ENCODE measurements around the gene SPRED2.
A peak's percentile ranks its signal among the peaks of the same experiment; 100 is the strongest.
"Not testable (repeated sequence)": the region's sequence is repeated elsewhere in the genome, so short reads cannot be mapped to it uniquely, and the experiment has no call there.

Gene SPRED2

GRCh38 chr2:65355186-65355831 lies 77.1 kb downstream of the SPRED2 start:
- no peak for DNase-seq
- in situ Hi-C loops (cut with MboI; ENCODE audit: low pct_unique_long_range_greater_than_20kb, low sequenced_read_pairs) = no loop called here

GRCh38 chr2:65354773-65355172 lies 77.6 kb downstream of the SPRED2 start:
- no peak for DNase-seq
- in situ Hi-C loops (cut with MboI; ENCODE audit: low pct_unique_long_range_greater_than_20kb, low sequenced_read_pairs) = no loop called here

- in situ Hi-C loops (cut with MboI; ENCODE audit: low pct_unique_long_range_greater_than_20kb, low sequenced_read_pairs) = no loop called here
- peak; percentile 45 for DNase-seq
These were observed 78.5 kb downstream of the SPRED2 start for GRCh38 chr2:65353927-65354326.

DNA sequence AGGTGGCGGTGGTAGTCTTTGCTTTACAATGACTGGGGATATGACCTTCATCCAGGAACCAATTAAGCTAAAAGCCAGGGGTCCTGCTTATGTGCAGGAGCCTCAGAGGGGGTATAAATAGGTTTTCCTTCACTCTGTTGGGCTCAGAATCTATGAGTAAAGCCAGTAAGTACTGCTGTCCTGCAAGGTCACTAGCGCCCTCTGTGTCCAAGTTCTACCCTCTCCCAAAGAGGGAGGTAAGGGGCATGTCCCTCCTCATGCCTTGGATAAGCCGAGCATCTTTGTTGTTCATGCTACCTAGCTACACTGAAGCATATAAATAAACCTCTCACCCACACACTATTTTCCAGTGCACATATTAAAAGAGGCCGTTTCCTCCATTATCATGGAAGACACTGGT lies 79.4 kb downstream of the SPRED2 start:
- DNase-seq = no peak
- in situ Hi-C loops (cut with MboI; ENCODE audit: low pct_unique_long_range_greater_than_20kb, low sequenced_read_pairs) = no loop called here

GRCh38 chr2:65351948-65352595 lies 80.3 kb downstream of the SPRED2 start:
- in situ Hi-C loops (cut with MboI; ENCODE audit: low pct_unique_long_range_greater_than_20kb, low sequenced_read_pairs) = no loop called here
- DNase-seq = no peak

GRCh38 chr2:65351234-65351947 lies 81.0 kb downstream of the SPRED2 start:
- in situ Hi-C loops (cut with MboI; ENCODE audit: low pct_unique_long_range_greater_than_20kb, low sequenced_read_pairs) = no loop called here
- DNase-seq = peak; percentile 46

DNA sequence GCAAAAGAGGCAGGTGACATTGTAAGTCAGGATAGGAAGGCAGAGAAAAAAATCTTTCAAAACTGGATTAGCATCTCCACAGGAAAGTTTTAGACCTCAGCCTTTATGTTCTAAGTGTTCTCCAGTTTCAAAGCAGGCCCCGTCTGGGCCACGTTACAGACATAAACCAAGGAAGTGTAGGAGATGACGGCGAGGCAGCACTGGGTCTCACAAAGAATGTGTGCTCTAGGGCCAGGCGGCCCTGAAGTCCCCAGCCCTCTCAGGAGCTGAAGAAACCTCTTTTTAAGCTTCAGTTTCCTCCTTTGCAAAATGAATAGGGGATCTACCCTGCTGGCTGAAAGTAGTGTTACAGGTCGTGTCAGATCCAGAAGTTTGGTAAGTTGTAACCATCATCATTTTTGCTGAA lies 81.7 kb downstream of the SPRED2 start:
- in situ Hi-C loops (cut with MboI; ENCODE audit: low pct_unique_long_range_greater_than_20kb, low sequenced_read_pairs) = no loop called here
- DNase-seq = peak; percentile 44

GRCh38 chr2:65349863-65350262 lies 82.5 kb downstream of the SPRED2 start:
- in situ Hi-C loops (cut with MboI; ENCODE audit: low pct_unique_long_range_greater_than_20kb, low sequenced_read_pairs) = no loop called here
- peak; percentile 37 for DNase-seq

- in situ Hi-C loops (cut with MboI; ENCODE audit: low pct_unique_long_range_greater_than_20kb, low sequenced_read_pairs) = no loop called here
These were observed 84.5 kb downstream of the SPRED2 start for GRCh38 chr2:65347913-65348312.

GRCh38 chr2:65345631-65346030 lies 86.8 kb downstream of the SPRED2 start:
- DNase-seq = no peak
- in situ Hi-C loops (cut with MboI; ENCODE audit: low pct_unique_long_range_greater_than_20kb, low sequenced_read_pairs) = no loop called here

More at GRCh38 chr2:65347913-65348312, 84.5 kb downstream of the SPRED2 start:
- DNase-seq = no peak

DNA sequence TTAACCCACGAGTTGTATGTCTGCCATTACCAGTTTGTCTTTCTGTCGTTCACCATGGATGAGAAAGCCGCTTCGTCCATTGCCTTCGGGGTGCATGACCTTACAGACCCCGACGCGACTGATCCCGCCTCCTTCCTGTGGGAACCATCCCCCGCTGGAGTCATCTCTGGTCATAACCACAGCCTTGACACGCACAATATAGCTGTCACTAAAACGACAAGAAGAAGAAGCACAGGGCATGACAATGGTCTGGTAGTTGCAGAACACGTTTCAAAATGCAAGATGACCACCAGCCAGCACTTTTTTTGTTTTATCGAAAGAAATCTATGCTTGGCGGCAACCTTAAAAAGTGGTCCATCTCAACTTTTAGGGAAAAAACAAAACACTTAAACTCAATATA lies 87.7 kb downstream of the SPRED2 start:
- DNase-seq = peak; percentile 65
- in situ Hi-C loops (cut with MboI; ENCODE audit: low pct_unique_long_range_greater_than_20kb, low sequenced_read_pairs) = no loop called here

DNA sequence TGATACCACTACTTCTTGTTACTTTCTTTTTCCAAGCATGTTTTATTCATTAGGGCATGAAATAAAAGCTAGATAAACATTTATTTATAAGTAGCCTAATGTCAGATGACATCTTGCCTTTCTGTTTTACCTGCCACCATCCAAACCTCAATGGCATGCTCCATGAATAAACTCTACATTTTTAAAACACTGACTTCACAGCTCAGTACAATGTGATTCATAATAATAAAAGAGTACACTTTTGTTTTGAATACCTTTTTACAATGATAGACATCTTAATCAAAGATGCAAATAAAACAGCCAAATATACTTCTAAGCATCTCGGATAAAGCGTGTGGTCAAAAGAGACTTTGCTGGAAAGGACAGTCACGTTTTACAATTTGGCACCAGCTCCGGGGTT lies 88.2 kb downstream of the SPRED2 start:
- DNase-seq = no peak
- in situ Hi-C loops (cut with MboI; ENCODE audit: low pct_unique_long_range_greater_than_20kb, low sequenced_read_pairs) = no loop called here

DNA sequence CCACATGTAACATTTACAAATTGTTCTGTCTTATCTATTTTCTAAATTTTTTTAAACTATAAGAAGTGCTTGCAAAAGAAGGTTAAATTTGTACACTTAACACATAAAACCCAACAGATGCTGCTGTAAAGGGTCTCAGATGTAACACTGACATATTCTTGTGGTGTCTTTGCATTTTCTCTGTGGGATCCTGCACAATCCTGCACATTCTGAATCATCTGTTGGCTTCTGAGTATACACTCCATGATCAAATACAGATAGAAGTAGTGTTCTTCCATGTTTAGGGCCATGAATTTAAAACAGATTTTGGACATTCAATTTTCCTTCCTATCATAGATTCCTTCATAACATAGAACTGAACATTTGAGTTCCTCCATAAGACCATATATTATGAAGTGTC lies 89.0 kb downstream of the SPRED2 start:
- in situ Hi-C loops (cut with MboI; ENCODE audit: low pct_unique_long_range_greater_than_20kb, low sequenced_read_pairs) = no loop called here
- DNase-seq = no peak

DNA sequence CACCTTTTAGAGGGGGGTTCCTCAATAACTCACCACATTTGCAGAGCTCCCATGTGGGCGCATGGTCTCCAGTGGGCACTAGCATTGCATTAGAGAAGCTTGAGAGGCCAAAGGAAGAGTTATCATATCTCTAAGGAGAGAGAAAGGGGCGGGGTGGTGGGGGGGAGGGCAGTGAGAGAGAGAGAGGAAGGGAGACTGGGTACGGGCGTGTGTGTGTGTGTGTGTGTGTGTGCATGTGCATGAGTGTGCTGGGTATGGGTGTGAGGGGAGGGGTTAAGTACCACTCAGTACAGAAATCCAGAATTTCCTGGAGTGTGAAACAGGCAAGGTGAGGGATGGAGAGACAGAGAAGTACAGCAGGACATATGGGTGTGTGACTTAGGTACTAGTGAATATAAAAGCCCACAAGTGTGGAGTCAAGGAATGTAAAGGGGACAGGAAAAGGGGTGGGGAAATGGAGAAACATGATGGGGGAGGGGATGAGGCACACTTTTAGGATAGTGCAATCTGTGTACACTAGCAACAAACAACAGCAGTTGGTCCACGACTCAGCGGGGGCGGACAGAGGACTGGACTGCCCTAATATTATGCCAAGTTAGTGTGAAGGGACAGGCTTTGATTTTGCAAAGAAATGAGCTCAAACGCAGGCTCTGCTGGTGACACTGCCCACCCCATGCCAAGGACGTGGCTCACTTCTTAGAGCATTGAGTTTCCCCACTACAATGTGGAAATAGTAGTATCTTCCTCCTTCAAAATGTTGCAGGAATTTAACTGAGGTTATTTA lies 91.3 kb downstream of the SPRED2 start:
- in situ Hi-C loops (cut with MboI; ENCODE audit: low pct_unique_long_range_greater_than_20kb, low sequenced_read_pairs) = no loop called here
- no peak for DNase-seq

- in situ Hi-C loops (cut with MboI; ENCODE audit: low pct_unique_long_range_greater_than_20kb, low sequenced_read_pairs) = no loop called here
- no peak for DNase-seq
These were observed 92.8 kb downstream of the SPRED2 start for GRCh38 chr2:65339648-65340047.

DNA sequence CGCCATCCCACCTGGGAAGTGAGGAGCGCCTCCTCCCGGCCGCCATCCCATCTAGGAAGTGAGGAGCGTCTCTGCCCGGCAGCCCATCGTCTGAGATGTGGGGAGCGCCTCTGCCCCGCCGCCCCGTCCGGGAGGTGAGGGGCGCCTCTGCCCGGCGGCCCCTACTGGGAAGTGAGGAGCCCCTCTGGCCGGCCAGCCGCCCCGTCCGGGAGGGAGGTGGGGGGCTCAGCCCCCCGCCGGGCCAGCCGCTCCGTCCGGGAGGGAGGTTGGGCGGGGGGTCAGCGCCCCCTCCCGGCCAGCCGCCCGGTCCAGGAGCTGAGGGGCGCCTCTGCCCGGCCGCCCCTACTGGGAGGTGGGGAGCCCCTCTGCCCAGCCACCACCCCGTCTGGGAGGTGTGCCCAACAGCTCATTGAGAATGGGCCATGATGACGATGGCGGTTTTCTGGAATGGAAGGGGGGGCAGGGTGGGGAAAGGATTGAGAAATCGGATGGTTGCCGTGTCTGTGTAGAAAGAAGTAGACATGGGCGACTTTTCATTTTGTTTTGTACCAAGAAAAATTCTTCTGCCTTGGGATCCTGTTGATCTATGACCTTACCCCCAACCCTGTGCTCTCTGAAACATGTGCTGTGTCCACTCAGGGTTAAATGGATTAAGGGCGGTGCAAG lies 93.4 kb downstream of the SPRED2 start:
- in situ Hi-C loops (cut with MboI; ENCODE audit: low pct_unique_long_range_greater_than_20kb, low sequenced_read_pairs); DNase-seq: not testable (repeated sequence)

DNA sequence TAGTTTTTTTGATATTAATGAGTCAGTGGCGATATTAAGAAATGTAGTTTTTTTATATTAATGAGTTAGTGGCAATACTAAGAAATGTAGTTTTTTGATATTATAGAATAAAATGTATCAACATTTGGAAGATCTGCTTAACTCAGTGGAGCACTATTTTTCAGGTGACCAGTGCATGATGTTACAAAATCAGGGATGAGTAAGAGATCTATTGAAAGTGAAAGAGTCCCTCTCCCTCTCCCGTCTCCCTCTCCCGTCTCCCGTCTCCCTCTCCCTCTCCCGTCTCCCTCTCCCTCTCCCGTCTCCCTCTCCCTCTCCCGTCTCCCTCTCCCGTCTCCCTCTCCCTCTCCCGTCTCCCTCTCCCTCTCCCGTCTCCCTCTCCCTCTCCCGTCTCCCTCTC lies 94.5 kb downstream of the SPRED2 start:
- in situ Hi-C loops (cut with MboI; ENCODE audit: low pct_unique_long_range_greater_than_20kb, low sequenced_read_pairs); DNase-seq: not testable (repeated sequence)

DNA sequence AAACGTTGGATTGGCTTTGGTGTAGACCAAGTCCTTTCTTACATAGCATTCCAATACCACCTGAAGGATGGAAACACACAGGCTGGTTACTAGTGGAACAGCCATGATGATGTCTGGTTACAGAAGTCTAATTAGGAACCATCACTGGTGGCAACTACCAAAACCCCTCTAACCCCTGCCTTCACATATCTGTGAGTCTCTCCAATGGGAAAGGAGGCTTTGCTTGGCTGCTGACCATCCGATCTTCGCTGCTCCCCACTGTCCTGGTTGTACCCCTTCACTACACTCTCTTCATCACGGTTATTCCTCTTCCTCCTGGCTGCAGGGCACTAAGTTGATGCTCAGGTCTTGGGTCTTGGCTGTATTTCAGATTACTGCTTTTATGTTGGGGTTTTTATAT lies 97.7 kb downstream of the SPRED2 start:
- DNase-seq = no peak
- in situ Hi-C loops (cut with MboI; ENCODE audit: low pct_unique_long_range_greater_than_20kb, low sequenced_read_pairs) = no loop called here

- in situ Hi-C loops (cut with MboI; ENCODE audit: low pct_unique_long_range_greater_than_20kb, low sequenced_read_pairs) = no loop called here
- no peak for DNase-seq
These were observed 100.9 kb downstream of the SPRED2 start for GRCh38 chr2:65331336-65332025.
